Osteoblast (primary cell): ENCODE measurements around the gene TTC21A. TPM values are rescaled to one million over a fixed set of nuclear protein-coding genes. Genes with fewer than 3 reads are reported as not detected.
"Not testable (repeated sequence)": the region's sequence is repeated elsewhere in the genome, so short reads cannot be mapped to it uniquely, and the experiment has no call there.

Experiments
- DNase-seq: peaks from one replicate; pipeline ENCODE4 v3.0.0; 2011; ENCODE audit warnings: low spot score, mixed read lengths; ENCODE audit not compliant: insufficient read length; ENCODE audit errors: missing footprints
- H2AFZ ChIP-seq: 2 replicates; pipeline ENCODE4 v1.6.0; 2011; ENCODE audit warnings: mild to moderate bottlenecking, low read length
- H3K27ac ChIP-seq: 2 replicates; pipeline ENCODE4 v1.5.1; 2011; ENCODE audit warnings: mild to moderate bottlenecking, low read depth, low read length, moderate library complexity
- H3K27me3 ChIP-seq: 2 replicates; pipeline ENCODE4 v1.6.0; 2012; ENCODE audit warnings: mild to moderate bottlenecking, control low read depth, inconsistent platforms, low read length, moderate library complexity; ENCODE audit not compliant: insufficient read depth
- H3K36me3 ChIP-seq: 2 replicates; pipeline ENCODE4 v1.5.1; 2011; ENCODE audit warnings: mild to moderate bottlenecking, low read length, control low read depth, moderate library complexity; ENCODE audit not compliant: insufficient read depth
- H3K4me1 ChIP-seq: 2 replicates; pipeline ENCODE4 v1.5.1; 2011; ENCODE audit warnings: mild to moderate bottlenecking, low read length, control low read depth, moderate library complexity; ENCODE audit not compliant: insufficient read depth
- H3K4me2 ChIP-seq: 2 replicates; pipeline ENCODE4 v1.6.0; 2011; ENCODE audit warnings: mild to moderate bottlenecking, low read length; ENCODE audit not compliant: insufficient read depth
- H3K4me3 ChIP-seq: fragments of 200-600 bp; sonication (generic); 3 replicates; pipeline ENCODE4 v1.5.1; 2012; ENCODE audit warnings: mild to moderate bottlenecking, low read length, inconsistent platforms; ENCODE audit not compliant: insufficient read depth
- H3K79me2 ChIP-seq: 2 replicates; pipeline ENCODE4 v1.6.0; 2012; ENCODE audit warnings: mild to moderate bottlenecking, low read length, control low read depth, inconsistent platforms; ENCODE audit not compliant: insufficient read depth
- H3K9me3 ChIP-seq: 2 replicates; pipeline ENCODE4 v1.5.1; 2011; ENCODE audit warnings: low read depth, low read length, control low read depth
- H4K20me1 ChIP-seq: 2 replicates; pipeline ENCODE4 v1.6.0; 2012; ENCODE audit warnings: mild to moderate bottlenecking, low read length, control low read depth; ENCODE audit not compliant: insufficient read depth
- total RNA-seq: library from RNA; depleted of rRNA; stranded (reverse); fragments of >200 nt; gene quantifications from 2 replicates; pipeline ENCODE4 v1.2.3, GENCODE V29; 2012
- TF ChIP-seq, protein P1 (sequence below): IDR thresholded peaks from 2 replicates; pipeline ENCODE4 v1.5.1; 2011; ENCODE audit warnings: mild to moderate bottlenecking, low read depth, low read length, moderate library complexity; ENCODE audit errors: extremely low read depth

Gene TTC21A, protein sequence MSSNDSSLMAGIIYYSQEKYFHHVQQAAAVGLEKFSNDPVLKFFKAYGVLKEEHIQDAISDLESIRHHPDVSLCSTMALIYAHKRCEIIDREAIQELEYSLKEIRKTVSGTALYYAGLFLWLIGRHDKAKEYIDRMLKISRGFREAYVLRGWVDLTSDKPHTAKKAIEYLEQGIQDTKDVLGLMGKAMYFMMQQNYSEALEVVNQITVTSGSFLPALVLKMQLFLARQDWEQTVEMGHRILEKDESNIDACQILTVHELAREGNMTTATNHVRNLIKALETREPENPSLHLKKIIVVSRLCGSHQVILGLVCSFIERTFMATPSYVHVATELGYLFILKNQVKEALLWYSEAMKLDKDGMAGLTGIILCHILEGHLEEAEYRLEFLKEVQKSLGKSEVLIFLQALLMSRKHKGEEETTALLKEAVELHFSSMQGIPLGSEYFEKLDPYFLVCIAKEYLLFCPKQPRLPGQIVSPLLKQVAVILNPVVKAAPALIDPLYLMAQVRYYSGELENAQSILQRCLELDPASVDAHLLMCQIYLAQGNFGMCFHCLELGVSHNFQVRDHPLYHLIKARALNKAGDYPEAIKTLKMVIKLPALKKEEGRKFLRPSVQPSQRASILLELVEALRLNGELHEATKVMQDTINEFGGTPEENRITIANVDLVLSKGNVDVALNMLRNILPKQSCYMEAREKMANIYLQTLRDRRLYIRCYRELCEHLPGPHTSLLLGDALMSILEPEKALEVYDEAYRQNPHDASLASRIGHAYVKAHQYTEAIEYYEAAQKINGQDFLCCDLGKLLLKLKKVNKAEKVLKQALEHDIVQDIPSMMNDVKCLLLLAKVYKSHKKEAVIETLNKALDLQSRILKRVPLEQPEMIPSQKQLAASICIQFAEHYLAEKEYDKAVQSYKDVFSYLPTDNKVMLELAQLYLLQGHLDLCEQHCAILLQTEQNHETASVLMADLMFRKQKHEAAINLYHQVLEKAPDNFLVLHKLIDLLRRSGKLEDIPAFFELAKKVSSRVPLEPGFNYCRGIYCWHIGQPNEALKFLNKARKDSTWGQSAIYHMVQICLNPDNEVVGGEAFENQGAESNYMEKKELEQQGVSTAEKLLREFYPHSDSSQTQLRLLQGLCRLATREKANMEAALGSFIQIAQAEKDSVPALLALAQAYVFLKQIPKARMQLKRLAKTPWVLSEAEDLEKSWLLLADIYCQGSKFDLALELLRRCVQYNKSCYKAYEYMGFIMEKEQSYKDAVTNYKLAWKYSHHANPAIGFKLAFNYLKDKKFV (N-terminal part only)
- 6.9 and 8.5 TPM in 2 replicates for total RNA-seq

DNA sequence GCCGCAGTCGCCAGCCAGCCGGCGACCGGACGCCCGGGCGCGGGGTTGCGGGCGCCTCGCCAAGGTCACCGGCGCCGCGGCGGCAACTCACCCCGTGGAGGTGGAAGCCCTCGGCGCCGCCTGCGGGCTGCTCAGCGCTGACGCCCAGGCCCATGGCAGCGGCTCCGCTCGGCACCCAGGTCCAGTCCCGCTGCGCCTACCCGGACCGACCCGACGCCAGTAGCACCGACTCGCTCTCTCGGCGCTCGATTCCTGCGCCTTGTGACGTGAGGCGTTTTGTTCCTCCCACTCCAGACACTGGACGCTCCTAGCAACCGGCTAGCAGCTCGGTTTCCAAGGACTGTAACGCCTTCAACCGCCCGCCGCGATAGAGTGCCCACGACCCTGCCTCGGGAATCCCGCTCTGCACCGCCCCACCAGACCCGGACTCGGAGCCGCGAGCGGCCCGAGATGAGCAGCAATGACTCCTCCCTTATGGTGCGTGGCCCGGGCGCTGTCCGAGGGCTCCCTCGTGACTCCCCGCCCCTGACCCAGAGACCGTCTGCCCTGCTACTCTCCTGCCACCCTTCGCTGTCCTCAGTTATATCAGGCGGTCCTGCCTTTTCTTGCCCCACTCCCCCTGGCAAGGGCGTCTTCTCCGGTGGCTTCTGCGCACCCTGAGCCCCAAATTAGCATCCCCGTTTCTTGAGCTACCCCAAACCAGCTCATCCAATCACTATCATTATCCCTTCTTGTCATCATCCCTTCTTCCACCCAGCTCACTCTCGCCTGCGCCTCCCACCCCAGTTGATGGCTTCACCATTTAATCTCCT, at the start of gene TTC21A, which contains the start of gene GORASP1:
Gene TTC21A (plus strand): TSS at position 293 of the 812 bp plus-strand sequence. CDS start 158 bp downstream, at position 451.
Gene GORASP1 (minus strand): TSS at position 240 of the 812 bp plus-strand sequence. CDS start 86 bp downstream, at position 154.
- Histone ChIP-seq H4K20me1 (peaks cover 33% of the 10 kb centered on the region), H2AFZ (peak within 1 kb of the TSS; percentile 93), H3K4me2 (peak within 1 kb of the TSS; percentile 91), H3K27me3 (no peaks in the 10 kb centered on the region), H3K4me1 (peaks cover 18% of the 10 kb centered on the region), H3K79me2 (peaks cover 48% of the 10 kb centered on the region), H3K9me3 (no peaks in the 10 kb centered on the region), H3K4me3 (peak within 1 kb of the TSS; percentile 99), H3K36me3 (peaks cover 6% of the 10 kb centered on the region), H3K27ac (peak within 1 kb of the TSS; percentile 95)
- TF ChIP-seq, protein P1, sequence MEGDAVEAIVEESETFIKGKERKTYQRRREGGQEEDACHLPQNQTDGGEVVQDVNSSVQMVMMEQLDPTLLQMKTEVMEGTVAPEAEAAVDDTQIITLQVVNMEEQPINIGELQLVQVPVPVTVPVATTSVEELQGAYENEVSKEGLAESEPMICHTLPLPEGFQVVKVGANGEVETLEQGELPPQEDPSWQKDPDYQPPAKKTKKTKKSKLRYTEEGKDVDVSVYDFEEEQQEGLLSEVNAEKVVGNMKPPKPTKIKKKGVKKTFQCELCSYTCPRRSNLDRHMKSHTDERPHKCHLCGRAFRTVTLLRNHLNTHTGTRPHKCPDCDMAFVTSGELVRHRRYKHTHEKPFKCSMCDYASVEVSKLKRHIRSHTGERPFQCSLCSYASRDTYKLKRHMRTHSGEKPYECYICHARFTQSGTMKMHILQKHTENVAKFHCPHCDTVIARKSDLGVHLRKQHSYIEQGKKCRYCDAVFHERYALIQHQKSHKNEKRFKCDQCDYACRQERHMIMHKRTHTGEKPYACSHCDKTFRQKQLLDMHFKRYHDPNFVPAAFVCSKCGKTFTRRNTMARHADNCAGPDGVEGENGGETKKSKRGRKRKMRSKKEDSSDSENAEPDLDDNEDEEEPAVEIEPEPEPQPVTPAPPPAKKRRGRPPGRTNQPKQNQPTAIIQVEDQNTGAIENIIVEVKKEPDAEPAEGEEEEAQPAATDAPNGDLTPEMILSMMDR, result no peak
- DNase-seq, result peak; percentile 99

DNA sequence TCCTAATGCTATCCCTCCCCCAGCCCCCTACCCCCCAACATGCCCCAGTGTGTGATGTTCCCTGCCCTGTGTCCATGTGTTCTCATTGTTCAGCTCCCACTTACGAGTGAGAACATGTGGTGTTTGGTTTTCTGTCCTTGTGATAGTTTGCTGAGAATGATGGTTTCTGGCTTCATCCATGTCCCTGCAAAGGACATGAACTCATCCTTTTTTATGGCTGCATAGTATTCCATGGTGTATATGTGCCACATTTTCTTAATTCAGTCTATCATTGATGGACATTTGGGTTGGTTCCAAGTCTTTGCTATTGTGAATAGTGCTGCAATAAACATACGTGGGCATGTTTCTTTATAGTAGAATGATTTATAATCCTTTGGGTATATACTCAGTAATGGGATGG, 46.3 kb upstream of the TTC21A start:
- H3K4me3 ChIP-seq, H3K9me3 ChIP-seq, DNase-seq, H3K27ac ChIP-seq, H3K36me3 ChIP-seq, H2AFZ ChIP-seq, H3K4me2 ChIP-seq, H4K20me1 ChIP-seq, H3K27me3 ChIP-seq: not testable (repeated sequence)
- Histone ChIP-seq H3K4me1 (peaks cover 18% of the 10 kb centered on the region), H3K79me2 (peaks cover 47% of the 10 kb centered on the region)

DNA sequence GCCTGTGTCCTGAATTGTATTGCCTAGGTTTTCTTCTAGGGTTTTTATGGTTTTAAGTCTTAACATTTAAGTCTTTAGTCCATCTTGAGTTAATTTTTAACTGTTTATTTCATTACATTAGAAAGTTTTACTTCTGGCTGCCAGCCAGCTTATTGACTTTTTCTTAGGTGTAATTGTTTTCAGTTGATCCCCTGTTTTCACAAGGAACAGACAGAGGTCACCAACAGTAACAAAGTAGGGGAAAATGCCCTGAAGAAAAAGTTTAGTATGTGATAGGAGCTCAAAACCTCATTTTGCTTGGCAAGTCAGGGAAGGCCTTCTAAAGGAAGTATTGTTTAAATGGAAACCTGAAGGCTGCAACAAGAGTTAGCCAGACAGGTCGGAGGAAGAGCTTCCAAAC, 45.3 kb upstream of the TTC21A start:
- no peaks in the 10 kb centered on the region for H3K9me3 ChIP-seq
- H3K4me2 ChIP-seq, result no peak overlapping the region
- H3K4me1 ChIP-seq, result peaks cover 14% of the 10 kb centered on the region
- H3K4me3 ChIP-seq, result no peak overlapping the region
- TF ChIP-seq, protein P1, result no peak
- peaks cover 51% of the 10 kb centered on the region for H3K79me2 ChIP-seq
- H3K36me3 ChIP-seq, result no peaks in the 10 kb centered on the region
- H3K27ac ChIP-seq, result no peak overlapping the region
- H2AFZ ChIP-seq, result no peak overlapping the region
- peaks cover 5% of the 10 kb centered on the region for H4K20me1 ChIP-seq
- H3K27me3 ChIP-seq, result no peaks in the 10 kb centered on the region
- DNase-seq, result no peak
